ENCODE measurements around the gene GOLGA3.
"Not testable (repeated sequence)": the region's sequence is repeated elsewhere in the genome, so short reads cannot be mapped to it uniquely, and the experiment has no call there.

GOLGA3 gene

GRCh38 chr12:132828706-132829534 is at the start of gene GOLGA3:
Gene GOLGA3, minus strand, starts transcription at chr12:132828869. Its CDS starts 6,741 bp downstream, at chr12:132822128.
- DNase-seq (ENCODE audit: low spot score): peak; percentile 99

- DNase-seq (ENCODE audit: low spot score): not testable (repeated sequence)
Measured at GRCh38 chr12:132874620-132875019, 46.0 kb upstream of the GOLGA3 start.

GRCh38 chr12:132874175-132874574 is 45.5 kb upstream of the GOLGA3 start:
- DNase-seq (ENCODE audit: low spot score): no peak

- DNase-seq (ENCODE audit: low spot score): no peak
Measured at GRCh38 chr12:132873724-132874123, 45.1 kb upstream of the GOLGA3 start.

GRCh38 chr12:132872975-132873421 is 44.3 kb upstream of the GOLGA3 start:
- no peak for DNase-seq (ENCODE audit: low spot score)

- no peak for DNase-seq (ENCODE audit: low spot score)
Measured at GRCh38 chr12:132872073-132872855, 43.6 kb upstream of the GOLGA3 start.

- no peak for DNase-seq (ENCODE audit: low spot score)
Measured at GRCh38 chr12:132869551-132869950, 40.9 kb upstream of the GOLGA3 start.

- no peak for DNase-seq (ENCODE audit: low spot score)
Measured at GRCh38 chr12:132866251-132866828, 37.7 kb upstream of the GOLGA3 start.

- no peak for DNase-seq (ENCODE audit: low spot score)
Measured at GRCh38 chr12:132861558-132861957, 32.9 kb upstream of the GOLGA3 start.

- DNase-seq (ENCODE audit: low spot score): no peak
Measured at GRCh38 chr12:132858718-132859266, 30.1 kb upstream of the GOLGA3 start.

- not testable (repeated sequence) for DNase-seq (ENCODE audit: low spot score)
Measured at GRCh38 chr12:132857019-132857418, 28.4 kb upstream of the GOLGA3 start.

GRCh38 chr12:132856581-132856980 is 27.9 kb upstream of the GOLGA3 start:
- DNase-seq (ENCODE audit: low spot score): no peak

GRCh38 chr12:132855211-132855610 is 26.5 kb upstream of the GOLGA3 start:
- DNase-seq (ENCODE audit: low spot score): not testable (repeated sequence)

GRCh38 chr12:132853285-132854092 is 24.8 kb upstream of the GOLGA3 start:
- DNase-seq (ENCODE audit: low spot score): no peak

- DNase-seq (ENCODE audit: low spot score): no peak
Measured at GRCh38 chr12:132852496-132852895, 23.8 kb upstream of the GOLGA3 start.

GRCh38 chr12:132851465-132851864 is 22.8 kb upstream of the GOLGA3 start:
- DNase-seq (ENCODE audit: low spot score): no peak

GRCh38 chr12:132850291-132850690 is 21.6 kb upstream of the GOLGA3 start:
- DNase-seq (ENCODE audit: low spot score): no peak

GRCh38 chr12:132848521-132848920 is 19.9 kb upstream of the GOLGA3 start:
- no peak for DNase-seq (ENCODE audit: low spot score)

GRCh38 chr12:132847363-132848356 is 19.0 kb upstream of the GOLGA3 start:
- no peak for DNase-seq (ENCODE audit: low spot score)

- DNase-seq (ENCODE audit: low spot score): not testable (repeated sequence)
Measured at GRCh38 chr12:132844681-132845080, 16.0 kb upstream of the GOLGA3 start.

Data from AG20443 (cell line).